Pancreas (tissue), 10 donors: ENCODE data around the gene SIRT5. TPM values are rescaled to one million over a fixed set of nuclear protein-coding genes. Genes with fewer than 3 reads are reported as not detected.

Source experiments
- ATAC-seq, 4 donors: fragments of 200-7000 bp; cut with Tn5 transposase; one replicate each; pipeline versions ENCODE4 v1.8.0 to v1.9.1; 2020; ENCODE audit warnings: mild to moderate bottlenecking in 4 of 4, moderate library complexity in 4 of 4
- DNase-seq, 6 donors: peaks; one replicate each; pipeline ENCODE4 v3.0.0-alpha.2; 2020
- FAIRE-seq: peaks from 2 replicates; lab custom pipeline; 2012; peaks lifted over from hg19 to GRCh38; lab: Jason Lieb, UNC
- H3K27ac ChIP-seq, 4 donors: fragments of 200-600 bp; sonication (generic); 1 replicate in 3 of 4; 2 replicates in 1 of 4; pipeline versions ENCODE4 v1.5.0 to v1.8.0; 2020
- H3K27me3 ChIP-seq, 4 donors: fragments of 200-600 bp; one replicate each; pipeline ENCODE4 v1.8.0; 2021
- H3K36me3 ChIP-seq, 3 donors: fragments of 200-600 bp; sonication (generic) in 1 of 3; one replicate each; pipeline versions ENCODE4 v1.5.0 to v1.8.0; 2020 to 2021
- H3K4me1 ChIP-seq, 3 donors: fragments of 200-600 bp; one replicate each; pipeline ENCODE4 v1.8.0; 2021
- H3K4me3 ChIP-seq, 4 donors: fragments of 200-600 bp; sonication (generic) in 2 of 4; one replicate each; pipeline versions ENCODE4 v1.5.0 to v1.8.0; 2020 to 2021
- H3K9me3 ChIP-seq, 4 donors: fragments of 200-600 bp; one replicate each; pipeline ENCODE4 v1.8.0; 2021
- WGBS, 2 donors: extraction: QIAGEN DNeasy Blood & Tissue Kit; methylation state at CpG; one replicate each; pipeline ENCODE4 v1.1.7; 2013; 5-methylcytosine and 5-hydroxymethylcytosine counted together
- intact Hi-C, 3 donors: fragments of 100-400 bp; cut with DNase I; formaldehyde crosslinking; loops; one replicate each; pipeline versions ENCODE4 v1.11.1 to v1.14.2; 2022
- polyA plus RNA-seq, 2 donors: library from polyadenylated mRNA; stranded (reverse); fragments of 200-250 nt; gene quantifications; one replicate each; pipeline ENCODE4 v1.2.3, GENCODE V29; 2013
- total RNA-seq, 6 donors: library from RNA; stranded (reverse); fragmentation: NEBNext Ultra II Directional in 4 of 6; extraction: Animal tissue kit (Norgen Biotek cat#: 25700) in 4 of 6; gene quantifications; one replicate each; pipeline versions ENCODE4 v1.2.1 to v1.2.4, GENCODE V29; 2021 to 2023
- TF ChIP-seq, protein P1 (sequence below), 4 donors: fragments of 200-600 bp; sonication (generic) in 3 of 4; IDR thresholded peaks; one replicate each; pipeline versions ENCODE4 v1.5.0 to v1.8.0; 2021; ENCODE audit warnings: antibody characterized with exemption in 4 of 4
- donor health status: healthy with polysubstance abuse.
- donor health status: DM: no; HTN: no; CAD: no; lungs with moderate emphysema.
- donor health status: DM: no; HTN: no; CAD: no.
- donor health status: control.
- donor health status: control.
- donor health status: Bipolar disorder and iron deficiency.
- donor health status: DM: yes; HTN: yes; CAD: no.
- donor health status: DM: no; HTN: no; CAD: no.
- donor health status: DM: no; HTN: no; CAD: no.
- donor health status: DM: yes; HTN: yes; CAD: no.

Gene SIRT5
- total and polyA plus RNA-seq, 8 donors = 3.8 to 8.6 (median 4.9) TPM

DNA sequence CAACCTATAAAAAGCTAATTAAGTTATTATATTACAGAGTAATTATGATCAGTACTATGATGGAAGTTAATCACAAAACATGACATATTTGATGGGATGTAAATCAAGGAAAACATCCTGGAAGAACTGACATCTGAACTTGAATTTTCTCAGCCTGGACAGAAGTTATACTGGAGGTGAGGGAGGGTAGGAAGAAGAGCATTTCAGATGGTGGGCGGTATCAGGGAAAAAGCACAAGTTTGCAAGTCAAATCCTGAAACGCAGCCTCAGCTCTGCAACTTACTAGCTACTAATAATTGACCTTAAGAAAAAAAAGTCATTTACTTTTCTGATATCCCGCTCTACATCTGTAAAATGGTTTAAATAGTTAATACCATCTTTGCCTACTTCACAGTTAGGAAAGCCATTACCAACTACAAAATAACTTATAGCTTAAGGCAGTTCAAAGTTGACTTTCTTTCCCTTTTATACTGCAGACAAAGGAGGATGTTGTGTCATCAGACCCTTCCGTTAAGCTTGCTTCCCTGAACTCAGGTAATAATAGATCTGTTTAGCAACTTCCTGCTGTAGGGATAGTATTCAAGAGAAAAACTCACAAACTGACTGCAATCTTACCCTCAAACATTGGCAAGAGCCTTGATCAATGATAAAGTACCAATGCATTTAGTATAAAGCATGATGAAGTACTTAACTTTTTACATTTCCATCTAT lies 61.7 kb downstream of the SIRT5 start:
- WGBS, 2 donors = 86 to 90% methylated on average over 4 of the region's 4 CpGs
- DNase-seq (no peak), FAIRE-seq (no peak), ATAC-seq (no peak)
- Histone ChIP-seq H3K27me3 (no peaks in the 10 kb centered on the region), H3K4me3 (no peak overlapping the region), H3K4me1 (peaks cover 0 to 4% (median 3%) of the 10 kb centered on the region in 3 donors), H3K9me3 (no peaks in the 10 kb centered on the region), H3K27ac (no peak overlapping the region), H3K36me3 (peaks cover 0 to 17% (median 9%) of the 10 kb centered on the region in 3 donors)
- TF ChIP-seq, protein P1, sequence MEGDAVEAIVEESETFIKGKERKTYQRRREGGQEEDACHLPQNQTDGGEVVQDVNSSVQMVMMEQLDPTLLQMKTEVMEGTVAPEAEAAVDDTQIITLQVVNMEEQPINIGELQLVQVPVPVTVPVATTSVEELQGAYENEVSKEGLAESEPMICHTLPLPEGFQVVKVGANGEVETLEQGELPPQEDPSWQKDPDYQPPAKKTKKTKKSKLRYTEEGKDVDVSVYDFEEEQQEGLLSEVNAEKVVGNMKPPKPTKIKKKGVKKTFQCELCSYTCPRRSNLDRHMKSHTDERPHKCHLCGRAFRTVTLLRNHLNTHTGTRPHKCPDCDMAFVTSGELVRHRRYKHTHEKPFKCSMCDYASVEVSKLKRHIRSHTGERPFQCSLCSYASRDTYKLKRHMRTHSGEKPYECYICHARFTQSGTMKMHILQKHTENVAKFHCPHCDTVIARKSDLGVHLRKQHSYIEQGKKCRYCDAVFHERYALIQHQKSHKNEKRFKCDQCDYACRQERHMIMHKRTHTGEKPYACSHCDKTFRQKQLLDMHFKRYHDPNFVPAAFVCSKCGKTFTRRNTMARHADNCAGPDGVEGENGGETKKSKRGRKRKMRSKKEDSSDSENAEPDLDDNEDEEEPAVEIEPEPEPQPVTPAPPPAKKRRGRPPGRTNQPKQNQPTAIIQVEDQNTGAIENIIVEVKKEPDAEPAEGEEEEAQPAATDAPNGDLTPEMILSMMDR (IDR thresholded peaks at IDR 0.05) = no peak
- intact Hi-C loops = no loop called here

DNA sequence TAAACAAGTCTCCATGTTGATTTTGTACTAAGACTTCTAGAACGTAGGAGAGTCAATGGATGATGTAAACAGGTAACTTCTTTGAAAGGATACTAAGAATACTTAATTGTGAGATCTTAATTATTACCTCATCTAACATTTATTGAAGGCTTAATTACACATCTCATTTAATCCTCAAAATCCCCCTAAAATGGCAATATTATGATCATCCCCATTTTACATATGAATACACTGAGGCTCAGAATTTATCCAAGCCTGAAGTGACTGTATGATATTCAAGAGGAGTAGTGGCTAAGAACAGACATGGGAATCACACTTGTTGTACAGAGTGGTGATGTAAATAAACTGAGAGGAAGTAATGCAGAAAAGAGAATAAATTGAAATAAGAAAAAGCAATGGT lies 63.6 kb downstream of the SIRT5 start:
- no peak overlapping the region for H3K4me3 ChIP-seq
- no peaks in the 10 kb centered on the region for H3K9me3 ChIP-seq
- no peak for FAIRE-seq
- H3K36me3 ChIP-seq = peaks cover 0 to 10% (median 9%) of the 10 kb centered on the region in 3 donors
- peaks cover 0 to 3% (median 0%) of the 10 kb centered on the region in 3 donors for H3K4me1 ChIP-seq
- DNase-seq = no peak
- no peaks in the 10 kb centered on the region for H3K27me3 ChIP-seq
- ATAC-seq = no peak
- TF ChIP-seq, protein P1 (IDR thresholded peaks at IDR 0.05) = no peak
- no peak overlapping the region for H3K27ac ChIP-seq
- WGBS, 2 donors = 88 to 89% methylated on average over 1 of the region's 1 CpG
- intact Hi-C loops = no loop called here

DNA sequence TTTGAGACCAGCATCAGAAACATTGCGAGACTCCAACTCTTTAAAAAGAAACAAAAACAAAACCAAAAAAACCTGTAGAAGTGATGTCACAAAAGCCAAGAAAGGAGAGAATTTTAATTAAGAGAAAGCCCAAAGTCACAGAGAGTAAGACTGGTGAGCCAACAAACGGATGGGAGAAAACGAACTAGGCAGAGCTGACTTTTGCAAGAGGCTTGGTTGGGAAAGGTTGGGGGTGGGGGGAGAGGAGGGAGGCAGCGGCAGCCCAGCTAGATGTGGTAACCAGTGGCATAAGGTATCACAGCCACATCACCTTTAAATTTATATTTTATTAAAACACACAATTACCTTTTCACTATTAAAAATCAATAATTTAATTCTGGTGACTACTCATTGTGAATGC lies 64.2 kb downstream of the SIRT5 start:
- TF ChIP-seq, protein P1 (IDR thresholded peaks at IDR 0.05) = no peak
- Histone ChIP-seq H3K9me3 (no peaks in the 10 kb centered on the region), H3K27me3 (no peaks in the 10 kb centered on the region), H3K4me3 (no peak overlapping the region), H3K27ac (no peak overlapping the region), H3K4me1 (peaks cover 0 to 3% (median 0%) of the 10 kb centered on the region in 3 donors), H3K36me3 (peaks cover 0 to 10% (median 9%) of the 10 kb centered on the region in 3 donors)
- FAIRE-seq (no peak), ATAC-seq (no peak), DNase-seq (no peak)
- WGBS, 2 donors = 89 to 93% methylated on average over 4 of the region's 4 CpGs
- intact Hi-C loops = no loop called here

DNA sequence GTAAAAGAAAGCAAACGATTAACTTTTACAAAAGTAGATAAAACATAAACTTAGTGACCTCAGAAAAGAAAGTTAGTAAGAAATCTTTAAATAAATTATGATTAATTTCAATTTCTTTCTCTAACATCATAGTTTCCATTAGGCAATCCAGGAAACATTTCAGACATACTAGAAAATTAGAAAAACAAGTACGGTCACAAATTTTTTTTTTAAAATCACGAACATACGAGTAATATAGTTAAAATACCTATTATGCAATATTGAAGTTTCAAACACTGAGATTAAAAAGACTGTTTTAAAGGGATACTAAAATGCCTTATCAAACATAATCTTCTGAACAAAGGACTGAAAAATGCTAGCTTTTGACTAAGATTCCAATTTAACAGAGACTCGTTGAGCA lies 66.9 kb downstream of the SIRT5 start:
- Histone ChIP-seq H3K27me3 (no peaks in the 10 kb centered on the region), H3K27ac (no peak overlapping the region), H3K4me1 (peaks cover 0 to 3% (median 0%) of the 10 kb centered on the region in 3 donors), H3K36me3 (peaks cover 0 to 10% (median 9%) of the 10 kb centered on the region in 3 donors), H3K9me3 (no peaks in the 10 kb centered on the region), H3K4me3 (no peak overlapping the region)
- FAIRE-seq = peak; percentile 90
- ATAC-seq = no peak
- WGBS, 2 donors = 61 to 63% methylated on average over 5 of the region's 5 CpGs
- intact Hi-C loops = no loop called here
- no peak for DNase-seq
- TF ChIP-seq, protein P1 (IDR thresholded peaks at IDR 0.05) = no peak

DNA sequence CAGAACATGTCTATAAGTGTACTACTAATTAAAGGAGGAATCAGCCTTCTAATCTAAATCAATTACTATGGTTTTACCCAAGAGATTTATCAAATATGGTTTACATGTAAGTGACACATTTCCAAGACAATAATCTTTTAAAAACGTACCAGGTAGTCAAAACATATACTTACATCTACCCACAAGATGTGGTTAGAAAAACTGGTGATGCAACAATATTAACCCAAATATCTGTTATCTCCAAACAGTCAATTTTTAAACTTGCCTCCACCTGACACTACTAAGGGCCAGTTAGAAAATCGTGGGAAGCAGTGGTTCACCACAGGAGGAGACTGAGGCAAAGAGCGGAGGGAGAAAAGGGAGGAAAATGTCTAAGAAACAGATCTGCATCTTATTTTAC lies 68.7 kb downstream of the SIRT5 start:
- Histone ChIP-seq H3K4me3 (no peak overlapping the region), H3K36me3 (peaks cover 0 to 8% (median 8%) of the 10 kb centered on the region in 3 donors), H3K4me1 (no peaks in the 10 kb centered on the region), H3K9me3 (no peaks in the 10 kb centered on the region), H3K27ac (no peak overlapping the region), H3K27me3 (no peaks in the 10 kb centered on the region)
- ATAC-seq (no peak), FAIRE-seq (no peak), DNase-seq (no peak)
- intact Hi-C loops = no loop called here
- WGBS, 2 donors = 75 to 86% methylated on average over 3 of the region's 3 CpGs
- TF ChIP-seq, protein P1 (IDR thresholded peaks at IDR 0.05) = no peak
